GM19463 (cell line): ENCODE results near the gene PAXX.

Source experiments
- ATAC-seq: cut with Tn5 transposase; IDR thresholded peaks from one replicate; pipeline ENCODE4 v1.9.1; 2021; ENCODE audit warnings: mild to moderate bottlenecking, moderate library complexity; ENCODE audit not compliant: unreplicated experiment

PAXX gene

GRCh38 chr9:136952876-136953770, 39.1 kb upstream of the PAXX start:
- ATAC-seq: no peak

GRCh38 chr9:136953771-136954269, 38.4 kb upstream of the PAXX start:
- ATAC-seq: no peak

DNA sequence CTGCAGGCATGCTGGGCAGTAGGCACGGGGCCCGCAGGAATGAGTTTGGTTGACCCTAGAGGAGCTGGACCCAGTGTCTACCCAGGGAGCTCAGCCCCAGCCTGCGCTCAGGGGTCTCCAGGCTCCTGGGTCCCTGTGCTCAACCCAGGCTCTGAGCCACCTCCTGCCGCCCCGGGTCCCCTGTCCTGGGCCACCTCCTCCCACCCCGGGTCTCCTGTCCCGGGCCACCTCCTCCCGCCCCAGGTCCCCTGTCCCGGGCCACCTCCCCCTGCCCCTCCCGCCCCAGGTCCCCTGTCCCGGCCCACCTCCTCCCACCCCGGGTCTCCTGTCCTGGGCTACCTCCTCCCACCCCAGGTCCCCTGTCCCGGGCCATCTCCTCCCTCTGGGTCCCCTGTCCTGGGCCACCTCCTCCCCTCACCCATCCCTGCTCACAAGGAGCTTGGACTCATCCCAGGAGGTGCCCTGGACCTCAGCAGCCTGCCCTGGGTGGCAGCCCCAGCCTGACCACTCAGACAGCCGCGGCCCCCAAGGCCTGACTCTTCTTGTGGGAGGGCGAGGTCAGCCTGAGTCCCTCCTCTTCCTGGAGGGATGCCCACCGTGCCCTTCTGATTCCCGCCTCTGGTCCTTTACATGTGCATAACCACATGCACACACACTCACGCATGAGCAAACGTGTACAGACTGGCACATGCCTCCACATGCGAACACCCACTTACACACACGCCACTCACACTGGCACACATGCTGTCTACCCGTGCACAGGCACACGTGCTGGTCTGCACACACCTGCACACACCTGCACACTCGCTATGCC, 37.7 kb upstream of the PAXX start:
- ATAC-seq: no peak

- no peak for ATAC-seq
Measured at GRCh38 chr9:136955202-136955942, 36.9 kb upstream of the PAXX start.

GRCh38 chr9:136955943-136956335, 36.3 kb upstream of the PAXX start:
- no peak for ATAC-seq

DNA sequence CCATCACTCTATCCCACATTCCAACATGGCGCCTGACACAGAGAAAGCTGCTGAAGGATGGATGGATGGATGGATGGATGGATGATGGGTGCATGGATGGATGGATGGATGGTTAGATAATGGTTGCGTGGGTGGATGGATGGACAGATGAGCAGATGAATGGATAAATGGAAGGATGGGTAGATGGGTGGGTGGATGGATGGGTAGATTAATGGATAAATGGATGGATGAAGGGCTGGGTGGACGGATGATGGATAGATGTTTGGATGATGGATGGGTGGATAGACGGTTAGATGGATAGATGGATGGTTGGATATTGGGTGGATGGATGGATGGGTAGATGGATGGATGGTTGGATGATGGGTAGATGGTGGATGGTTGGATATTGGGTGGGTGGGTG, 35.6 kb upstream of the PAXX start:
- ATAC-seq: no peak

GRCh38 chr9:136957461-136957860, 34.8 kb upstream of the PAXX start:
- no peak for ATAC-seq

DNA sequence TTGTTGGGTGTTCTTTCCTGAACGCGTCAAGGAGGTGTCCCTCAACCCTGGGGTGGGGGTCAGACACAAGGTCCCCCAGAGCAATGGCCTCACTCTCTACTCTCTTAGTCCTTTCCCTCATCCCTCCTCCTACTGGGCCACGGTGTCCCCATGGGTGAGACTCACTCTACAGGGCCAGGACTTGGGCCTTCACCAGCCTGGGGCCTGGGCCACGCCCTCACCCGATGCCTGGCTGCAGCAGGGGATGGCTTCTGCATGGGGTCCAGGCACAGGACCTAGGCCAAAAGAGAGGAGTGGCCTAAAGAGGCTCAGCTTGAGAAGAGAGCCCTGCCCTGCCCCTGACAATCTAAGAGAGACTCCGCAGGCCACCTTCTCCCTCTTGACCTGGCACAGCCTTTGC, 34.3 kb upstream of the PAXX start:
- ATAC-seq: no peak

DNA sequence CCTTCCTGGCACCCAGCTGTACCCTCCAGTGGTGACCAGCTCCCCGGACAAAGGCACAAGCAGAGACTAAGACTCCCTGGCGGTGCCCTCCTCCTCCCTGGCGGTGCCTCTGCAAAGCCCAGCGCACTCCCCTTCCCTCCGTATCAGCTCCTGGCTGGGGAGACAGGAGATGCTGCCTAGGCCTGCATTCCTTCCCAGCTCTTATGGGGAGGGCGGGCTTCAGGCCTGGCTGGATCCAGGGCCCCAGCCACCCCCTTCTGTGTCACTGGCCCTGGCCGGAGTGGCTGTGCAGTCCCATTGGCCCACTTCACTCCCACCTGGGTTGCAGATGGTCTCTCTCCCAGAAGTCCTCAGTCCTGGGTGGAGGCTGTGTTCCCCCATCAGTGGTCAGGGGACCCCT, 33.7 kb upstream of the PAXX start:
- no peak for ATAC-seq

DNA sequence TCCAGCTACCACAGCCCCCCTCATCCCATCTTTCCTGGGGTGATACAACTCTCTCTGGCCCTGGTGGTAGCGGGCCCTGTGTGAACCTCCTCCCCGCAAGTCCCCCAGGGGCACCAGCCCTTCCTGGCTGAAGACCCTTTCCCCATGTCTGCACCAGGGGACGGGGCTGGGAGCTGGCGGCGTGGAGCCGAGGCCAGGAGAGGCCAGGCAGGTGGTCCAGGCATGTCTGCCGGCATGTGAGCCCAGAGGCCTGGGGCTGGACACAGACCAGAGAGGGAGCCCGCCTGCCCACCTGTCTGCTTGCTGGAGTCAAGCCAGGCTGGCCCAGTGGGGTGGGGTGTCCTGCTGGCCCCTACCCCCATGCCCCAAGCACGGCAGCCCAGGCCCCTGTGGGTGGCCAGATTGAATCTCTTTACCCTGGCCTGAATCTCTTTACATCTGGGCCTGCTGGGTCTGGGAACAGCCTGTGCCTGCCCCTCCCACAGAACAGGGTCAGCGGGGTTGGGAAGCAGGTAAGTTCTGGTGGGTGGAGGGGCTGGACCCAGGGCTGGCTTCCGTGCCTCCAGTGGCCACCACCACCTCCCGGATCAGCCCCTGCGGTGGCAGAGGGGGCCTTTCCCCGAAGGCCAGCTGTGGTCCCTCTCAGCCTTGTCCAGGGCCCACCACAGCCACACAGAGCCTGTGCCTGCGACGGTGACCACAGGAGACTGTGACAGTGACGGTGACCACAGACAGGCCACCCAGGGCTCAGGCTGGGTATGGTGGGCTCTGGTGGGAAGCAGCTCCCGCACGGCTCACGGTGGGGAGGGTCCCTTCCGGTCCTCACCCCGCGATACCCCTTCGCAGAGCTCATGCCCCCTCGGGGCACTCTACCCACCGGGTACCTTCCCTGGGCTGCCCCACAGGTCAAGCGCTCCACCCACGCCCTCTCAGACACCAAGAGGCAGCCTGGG, 33.0 kb upstream of the PAXX start:
- ATAC-seq: no peak

DNA sequence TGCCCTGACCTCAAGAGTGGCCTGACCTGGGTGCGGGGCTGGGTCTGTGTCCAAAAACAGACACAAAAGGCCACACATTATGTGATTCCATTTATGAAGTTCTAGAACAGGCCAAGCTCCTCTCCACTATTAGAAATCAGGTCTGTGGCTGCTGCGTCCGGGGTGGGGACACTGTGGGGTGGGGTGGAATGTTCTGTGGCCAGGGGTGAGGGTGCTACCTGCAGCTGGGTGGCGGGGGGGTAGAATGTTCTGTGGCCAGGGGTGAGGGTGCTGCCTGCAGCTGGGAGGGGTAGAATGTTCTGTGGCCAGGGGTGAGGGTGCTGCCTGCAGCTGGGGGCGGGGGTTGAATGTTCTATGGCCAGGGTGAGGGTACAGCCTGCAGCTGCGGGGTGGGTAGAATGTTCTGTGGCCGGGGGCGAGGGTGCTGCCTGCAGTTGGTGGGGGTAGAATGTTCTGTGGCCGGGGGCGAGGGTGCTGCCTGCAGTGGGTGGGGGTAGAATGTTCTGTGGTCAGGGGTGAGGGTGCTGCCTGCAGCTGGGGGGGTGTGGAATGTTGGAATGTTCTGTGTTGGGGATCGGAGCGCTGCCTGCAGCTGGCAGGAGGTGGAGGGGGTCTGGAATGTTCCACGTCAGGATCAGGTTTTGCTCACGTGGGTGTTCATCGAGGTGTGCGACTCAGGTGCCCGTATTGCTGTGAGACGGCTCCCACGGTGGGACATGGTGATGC, 31.8 kb upstream of the PAXX start:
- ATAC-seq: no peak

GRCh38 chr9:136960938-136961275, 31.3 kb upstream of the PAXX start:
- ATAC-seq: no peak

DNA sequence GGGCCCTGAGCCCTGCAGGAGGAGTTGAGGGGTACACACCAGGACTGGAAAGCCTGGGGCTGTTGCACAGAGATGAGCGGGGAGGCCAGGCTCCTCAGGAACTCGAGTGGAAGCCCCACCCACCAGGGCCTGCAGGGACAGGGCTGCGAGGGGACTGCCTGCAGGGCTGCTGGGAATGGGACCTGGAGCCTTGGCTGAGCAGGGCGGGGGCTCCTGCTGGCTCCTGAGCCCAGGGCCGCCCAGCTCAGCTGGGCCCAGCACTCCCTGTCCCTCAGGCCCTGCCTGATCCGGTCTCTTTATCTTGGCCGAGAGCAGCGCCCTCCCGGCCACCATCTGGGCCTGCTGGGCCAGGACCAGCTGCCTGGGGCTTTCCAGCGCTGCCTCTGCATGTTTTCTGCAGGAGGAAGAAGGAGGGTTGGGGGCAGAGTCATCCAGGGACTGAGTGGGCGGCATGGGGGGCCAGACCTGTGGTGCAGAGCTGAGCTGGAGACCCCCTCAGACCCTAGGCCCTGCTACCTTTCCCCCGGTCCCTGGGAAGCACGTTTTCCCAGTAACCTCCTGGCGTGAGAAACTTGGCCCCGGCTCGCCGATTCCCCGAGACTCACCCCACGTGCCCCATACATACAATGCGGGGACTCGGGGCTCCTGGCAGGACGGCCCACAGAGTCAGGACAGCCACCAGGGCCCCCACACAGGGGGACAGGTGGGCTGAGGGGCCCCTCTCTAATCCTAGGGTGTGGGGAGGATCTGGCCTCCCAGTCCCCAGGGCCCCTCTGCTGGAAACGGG, 30.8 kb upstream of the PAXX start:
- no peak for ATAC-seq

DNA sequence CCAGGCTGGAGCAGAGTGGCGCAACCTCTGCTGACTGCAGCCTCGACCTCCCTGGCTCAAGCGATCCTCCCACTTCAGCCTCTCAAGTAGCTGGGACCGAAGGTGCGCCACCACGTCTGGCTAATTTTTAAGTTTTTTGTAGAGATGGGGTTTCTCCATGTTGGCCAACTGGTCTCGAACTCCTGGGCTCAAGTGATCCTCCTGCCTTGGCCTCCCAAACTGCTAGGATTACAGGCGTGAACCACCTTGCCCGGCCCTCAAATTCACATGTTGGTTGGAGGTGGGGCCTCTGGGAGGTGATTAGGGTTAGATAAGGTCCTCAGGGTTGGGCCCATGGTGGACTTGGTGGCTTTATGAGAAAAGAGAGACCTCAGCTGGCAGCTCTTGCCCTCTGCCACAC, 30.1 kb upstream of the PAXX start:
- ATAC-seq: no peak

GRCh38 chr9:136962701-136963248, 29.4 kb upstream of the PAXX start:
- no peak for ATAC-seq

GRCh38 chr9:136963341-136963740, 28.9 kb upstream of the PAXX start:
- no peak for ATAC-seq

GRCh38 chr9:136963751-136964150, 28.5 kb upstream of the PAXX start:
- no peak for ATAC-seq

GRCh38 chr9:136964171-136964689, 28.0 kb upstream of the PAXX start:
- ATAC-seq: no peak
